Prostate gland (tissue), 2 donors: ENCODE results near the gene SPI1. TPM values are rescaled to one million over a fixed set of nuclear protein-coding genes. Genes with fewer than 3 reads are reported as not detected.

Experiments used
- DNase-seq: peaks from one replicate; pipeline ENCODE4 v3.0.0-alpha.2; 2019; ENCODE audit warnings: low spot score
- H3K27ac ChIP-seq, 2 donors: fragments of 200-600 bp; sonication (generic); 2 replicates each; pipeline ENCODE4 v1.5.1; 2017 to 2019
- H3K27me3 ChIP-seq: fragments of 200-600 bp; sonication (generic); replicated peaks from 2 replicates; pipeline ENCODE4 v1.5.1; 2019; ENCODE audit not compliant: insufficient read depth
- H3K36me3 ChIP-seq, 2 donors: fragments of 200-600 bp; sonication (generic); 1 replicate in 1 of 2; 2 replicates in 1 of 2; pipeline versions ENCODE4 v1.5.1 to v1.8.1; 2017 to 2019
- H3K4me1 ChIP-seq: fragments of 200-600 bp; sonication (generic); replicated peaks from 2 replicates; pipeline ENCODE4 v1.5.1; 2019
- H3K4me3 ChIP-seq, 2 donors: fragments of 200-600 bp; sonication (generic); 2 replicates each; pipeline ENCODE4 v1.5.1; 2017 to 2019
- H3K9me3 ChIP-seq: fragments of 200-600 bp; sonication (generic); 2 replicates; pipeline ENCODE4 v1.5.1; 2017
- POLR2A ChIP-seq: fragments of 450-650 bp; IDR thresholded peaks from one replicate; pipeline ENCODE4 v1.6.1; 2016; ENCODE audit warnings: antibody characterized with exemption, mild to moderate bottlenecking
- POLR2AphosphoS5 ChIP-seq: sonication (generic); formaldehyde crosslinking; IDR thresholded peaks from one replicate; pipeline ENCODE4 v1.6.1; 2017; ENCODE audit warnings: antibody characterized with exemption
- WGBS: methylation state at CpG from one replicate; pipeline ENCODE4 v1.1.5; 2018; 5-methylcytosine and 5-hydroxymethylcytosine counted together
- intact Hi-C: fragments of 100-400 bp; cut with DNase I; formaldehyde crosslinking; loops from one replicate; pipeline ENCODE4 v1.14.2; 2022
- total RNA-seq, 2 donors: library from RNA; depleted of rRNA; stranded (reverse); fragments of >200 nt; gene quantifications; one replicate each; pipeline ENCODE4 v1.1.0, GENCODE V29; 2016
- TF ChIP-seq, protein P1 (sequence below), 4 experiments: fragments of 200-600 bp in 2 of 4; fragments of 450-650 bp in 2 of 4; sonication (generic) in 2 of 4; IDR thresholded peaks; 1 replicate in 3 of 4; 2 replicates in 1 of 4; pipeline ENCODE4 v1.5.1; 2016 to 2019; ENCODE audit warnings: antibody characterized with exemption in 4 of 4, mild to moderate bottlenecking in 2 of 4, moderate library complexity in 2 of 4

The SPI1 gene
- total RNA-seq, 2 donors from 2014 or later, result 6.8 to 13.4 TPM

DNA sequence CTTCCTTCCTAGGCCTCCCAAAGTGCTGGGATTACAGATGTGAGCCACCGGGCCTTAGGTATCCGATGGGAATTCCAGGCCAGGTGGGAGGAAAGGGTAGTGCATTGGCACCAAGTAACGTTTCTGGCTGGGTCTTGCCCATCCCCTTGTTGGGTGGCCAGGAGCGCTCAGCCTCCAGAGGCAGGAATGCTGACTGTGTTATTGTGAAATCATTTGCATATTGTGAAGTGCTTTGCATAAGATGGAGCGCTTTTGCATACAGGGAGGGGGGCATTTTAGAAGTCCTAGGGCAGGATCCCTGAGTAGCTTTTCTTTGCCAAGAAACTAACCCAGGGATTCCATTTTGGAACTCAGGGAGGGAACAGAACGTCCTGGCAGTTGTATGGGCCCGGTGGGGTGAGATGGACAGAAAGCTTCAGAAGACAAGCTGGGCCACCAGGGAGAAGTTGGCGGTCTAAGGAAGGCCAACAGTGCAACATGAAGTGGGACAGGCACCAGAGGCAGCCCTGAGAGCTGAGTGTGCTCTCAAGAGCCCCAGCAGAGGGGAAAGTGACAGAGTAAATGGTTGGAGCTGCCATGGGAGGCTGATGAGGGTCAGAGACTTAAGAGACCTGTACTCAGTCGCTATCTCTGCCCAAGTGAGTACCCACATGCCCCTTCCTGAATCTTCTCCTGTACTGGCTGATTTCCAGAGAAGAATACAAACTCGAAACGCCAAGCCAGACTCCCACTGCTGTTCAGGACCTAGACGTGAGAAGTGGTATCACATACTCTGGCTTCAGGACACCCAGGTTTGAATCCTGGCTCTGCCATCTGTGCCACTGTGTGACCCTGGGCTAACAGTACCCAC is 28.8 kb upstream of the SPI1 start:
- peaks cover 8% of the 10 kb centered on the region for H3K4me1 ChIP-seq
- peak overlapping the region; percentile 58 to 68 for H3K4me3 ChIP-seq
- no peak for DNase-seq
- TF ChIP-seq POLR2AphosphoS5 (no peak), POLR2A (no peak)
- TF ChIP-seq, protein P1, sequence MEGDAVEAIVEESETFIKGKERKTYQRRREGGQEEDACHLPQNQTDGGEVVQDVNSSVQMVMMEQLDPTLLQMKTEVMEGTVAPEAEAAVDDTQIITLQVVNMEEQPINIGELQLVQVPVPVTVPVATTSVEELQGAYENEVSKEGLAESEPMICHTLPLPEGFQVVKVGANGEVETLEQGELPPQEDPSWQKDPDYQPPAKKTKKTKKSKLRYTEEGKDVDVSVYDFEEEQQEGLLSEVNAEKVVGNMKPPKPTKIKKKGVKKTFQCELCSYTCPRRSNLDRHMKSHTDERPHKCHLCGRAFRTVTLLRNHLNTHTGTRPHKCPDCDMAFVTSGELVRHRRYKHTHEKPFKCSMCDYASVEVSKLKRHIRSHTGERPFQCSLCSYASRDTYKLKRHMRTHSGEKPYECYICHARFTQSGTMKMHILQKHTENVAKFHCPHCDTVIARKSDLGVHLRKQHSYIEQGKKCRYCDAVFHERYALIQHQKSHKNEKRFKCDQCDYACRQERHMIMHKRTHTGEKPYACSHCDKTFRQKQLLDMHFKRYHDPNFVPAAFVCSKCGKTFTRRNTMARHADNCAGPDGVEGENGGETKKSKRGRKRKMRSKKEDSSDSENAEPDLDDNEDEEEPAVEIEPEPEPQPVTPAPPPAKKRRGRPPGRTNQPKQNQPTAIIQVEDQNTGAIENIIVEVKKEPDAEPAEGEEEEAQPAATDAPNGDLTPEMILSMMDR (IDR thresholded peaks at IDR 0.05), result peak in 1 of 4 experiments; percentile 14
- H3K27me3 ChIP-seq, result no peaks in the 10 kb centered on the region
- H3K9me3 ChIP-seq, result no peaks in the 10 kb centered on the region
- no peaks in the 10 kb centered on the region for H3K36me3 ChIP-seq
- peak overlapping the region; percentile 90 to 94 for H3K27ac ChIP-seq
- WGBS, result 38% methylated on average over 12 of the region's 12 CpGs
- intact Hi-C loops, result loop anchor here (5.0 to 10.0 kb wide), 2 partner anchors 35 to 148 kb away; partner anchors contain the start of gene CELF1

DNA sequence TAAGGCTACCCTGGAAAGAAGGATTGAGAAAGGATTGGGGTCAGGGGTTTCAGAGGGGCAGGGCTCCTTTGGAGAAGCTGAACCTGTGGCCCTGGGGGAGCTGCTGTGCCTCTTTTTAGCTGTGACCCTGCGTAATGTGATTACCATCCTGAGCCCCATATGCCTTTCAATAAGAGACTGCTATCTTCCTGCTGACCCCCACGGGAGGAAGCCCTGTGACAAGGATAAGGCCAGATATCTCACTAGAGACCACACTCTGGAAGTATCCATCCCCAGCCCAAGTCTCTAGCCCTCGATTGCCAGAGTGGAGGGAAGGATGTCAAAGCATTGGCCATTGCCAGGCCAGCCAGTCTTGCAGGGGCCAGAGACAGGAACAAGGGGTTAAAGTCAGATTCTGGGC is 25.2 kb upstream of the SPI1 start:
- DNase-seq, result no peak
- H3K36me3 ChIP-seq, result no peaks in the 10 kb centered on the region
- whole genome bisulfite sequencing, result 73% methylated on average over 3 of the region's 3 CpGs
- TF ChIP-seq POLR2AphosphoS5 (no peak), POLR2A (no peak)
- TF ChIP-seq, protein P1 (IDR thresholded peaks at IDR 0.05), result no peak
- H3K9me3 ChIP-seq, result no peaks in the 10 kb centered on the region
- peaks cover 6% of the 10 kb centered on the region for H3K4me1 ChIP-seq
- no peak overlapping the region for H3K4me3 ChIP-seq
- no peak overlapping the region for H3K27ac ChIP-seq
- no peaks in the 10 kb centered on the region for H3K27me3 ChIP-seq
- intact Hi-C loops, result loop anchor here (10.0 kb wide), 1 partner anchor 151 kb away; the partner anchor contains the start of gene CELF1

DNA sequence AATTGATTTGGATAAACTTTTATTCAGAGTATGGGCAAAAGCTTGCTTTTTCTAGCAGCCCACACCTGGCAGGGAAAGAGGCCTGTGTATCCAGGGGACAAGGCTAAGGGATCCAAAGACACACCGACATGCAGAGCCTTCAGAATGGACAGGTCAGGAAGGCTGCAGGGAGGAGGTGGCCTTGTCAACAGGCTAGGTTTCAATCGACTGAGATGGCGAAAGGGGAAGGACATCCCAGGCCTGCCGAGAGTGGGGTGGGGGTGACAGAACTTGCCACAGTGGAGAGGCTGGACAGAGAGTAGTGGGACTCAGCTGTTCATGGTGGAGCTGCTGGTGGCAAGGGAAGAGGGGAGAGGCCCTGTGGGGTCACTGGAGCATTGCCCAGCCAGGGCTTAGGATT is 24.8 kb upstream of the SPI1 start:
- H3K4me3 ChIP-seq, result no peak overlapping the region
- TF ChIP-seq POLR2A (no peak), POLR2AphosphoS5 (no peak)
- TF ChIP-seq, protein P1 (IDR thresholded peaks at IDR 0.05), result no peak
- DNase-seq, result no peak
- intact Hi-C loops, result loop anchor here (10.0 kb wide), 1 partner anchor 152 kb away; the partner anchor contains the start of gene CELF1
- H3K27me3 ChIP-seq, result no peaks in the 10 kb centered on the region
- WGBS, result 71% methylated on average over 4 of the region's 4 CpGs
- H3K27ac ChIP-seq, result no peak overlapping the region
- no peaks in the 10 kb centered on the region for H3K9me3 ChIP-seq
- no peaks in the 10 kb centered on the region for H3K36me3 ChIP-seq
- peaks cover 6% of the 10 kb centered on the region for H3K4me1 ChIP-seq

DNA sequence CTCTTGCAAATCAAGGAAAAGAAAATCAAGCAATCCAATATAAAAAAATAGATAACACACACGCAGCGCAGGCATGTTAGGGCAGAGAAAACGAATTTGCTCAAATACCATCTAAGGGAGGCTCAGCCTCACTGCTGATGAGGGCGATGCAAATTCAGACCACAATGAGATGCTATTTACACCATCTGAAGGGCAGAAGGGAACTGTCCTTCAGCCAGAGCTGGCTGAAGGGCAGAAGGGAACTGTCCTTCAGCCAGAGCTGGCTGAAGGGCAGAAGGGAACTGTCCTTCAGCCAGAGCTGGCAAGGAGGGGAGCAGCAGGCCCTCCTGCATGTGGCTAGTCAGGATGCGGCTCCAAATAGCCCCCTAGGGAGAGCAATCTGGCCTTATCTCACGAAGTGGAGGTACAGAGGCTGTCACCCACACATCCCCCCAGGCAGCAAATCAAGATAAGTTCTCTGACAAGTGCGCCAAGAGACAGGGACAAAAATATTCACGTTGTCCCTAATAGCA is 22.5 kb upstream of the SPI1 start:
- Histone ChIP-seq H3K27ac (peak overlapping the region; percentile 79 to 81), H3K4me1 (peaks cover 6% of the 10 kb centered on the region), H3K36me3 (no peaks in the 10 kb centered on the region), H3K27me3 (no peaks in the 10 kb centered on the region), H3K4me3 (peak overlapping the region in 1 of 2 donors; percentile 53), H3K9me3 (no peaks in the 10 kb centered on the region)
- intact Hi-C loops, result loop anchor here (10.0 kb wide), 1 partner anchor 154 kb away; the partner anchor contains the start of gene CELF1
- no peak for DNase-seq
- no peak for TF ChIP-seq POLR2AphosphoS5
- WGBS, result 17% methylated on average over 8 of the region's 8 CpGs
